Gastroesophageal sphincter (tissue), 3 donors: Measurements from ENCODE around the gene SORCS3.

Source experiments
- EP300 ChIP-seq: sonication (generic); formaldehyde crosslinking; IDR thresholded peaks from one replicate; pipeline ENCODE4 v1.6.1; 2017; ENCODE audit warnings: antibody characterized with exemption, mild to moderate bottlenecking
- POLR2A ChIP-seq, 2 donors: fragments of 450-650 bp; IDR thresholded peaks; one replicate each; pipeline ENCODE4 v1.6.1; 2017; ENCODE audit warnings: antibody characterized with exemption in 2 of 2, mild to moderate bottlenecking in 2 of 2, moderate library complexity in 1 of 2
- POLR2AphosphoS5 ChIP-seq: sonication (generic); formaldehyde crosslinking; IDR thresholded peaks from one replicate; pipeline ENCODE4 v1.6.1; 2017; ENCODE audit warnings: antibody characterized with exemption
- TF ChIP-seq, protein P1 (sequence below), 4 experiments: fragments of 200-600 bp in 2 of 4; fragments of 450-650 bp in 2 of 4; sonication (generic) in 1 of 4; IDR thresholded peaks; one replicate each; pipeline ENCODE4 v1.5.1; 2017 to 2019; ENCODE audit warnings: antibody characterized with exemption in 4 of 4, mild to moderate bottlenecking in 2 of 4, moderate library complexity in 2 of 4

- no peak for TF ChIP-seq EP300
- TF ChIP-seq, protein P1, sequence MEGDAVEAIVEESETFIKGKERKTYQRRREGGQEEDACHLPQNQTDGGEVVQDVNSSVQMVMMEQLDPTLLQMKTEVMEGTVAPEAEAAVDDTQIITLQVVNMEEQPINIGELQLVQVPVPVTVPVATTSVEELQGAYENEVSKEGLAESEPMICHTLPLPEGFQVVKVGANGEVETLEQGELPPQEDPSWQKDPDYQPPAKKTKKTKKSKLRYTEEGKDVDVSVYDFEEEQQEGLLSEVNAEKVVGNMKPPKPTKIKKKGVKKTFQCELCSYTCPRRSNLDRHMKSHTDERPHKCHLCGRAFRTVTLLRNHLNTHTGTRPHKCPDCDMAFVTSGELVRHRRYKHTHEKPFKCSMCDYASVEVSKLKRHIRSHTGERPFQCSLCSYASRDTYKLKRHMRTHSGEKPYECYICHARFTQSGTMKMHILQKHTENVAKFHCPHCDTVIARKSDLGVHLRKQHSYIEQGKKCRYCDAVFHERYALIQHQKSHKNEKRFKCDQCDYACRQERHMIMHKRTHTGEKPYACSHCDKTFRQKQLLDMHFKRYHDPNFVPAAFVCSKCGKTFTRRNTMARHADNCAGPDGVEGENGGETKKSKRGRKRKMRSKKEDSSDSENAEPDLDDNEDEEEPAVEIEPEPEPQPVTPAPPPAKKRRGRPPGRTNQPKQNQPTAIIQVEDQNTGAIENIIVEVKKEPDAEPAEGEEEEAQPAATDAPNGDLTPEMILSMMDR (IDR thresholded peaks at IDR 0.05) = no peak
- TF ChIP-seq POLR2A (IDR thresholded peaks at IDR 0.05) = no peak
- TF ChIP-seq POLR2AphosphoS5 = no peak
These were observed 183.4 kb downstream of the SORCS3 start for GRCh38 chr10:104824380-104825006.
